ENCODE measurements around the gene PPP6R1. TPM values are rescaled to one million over a fixed set of nuclear protein-coding genes. Genes with fewer than 3 reads are reported as not detected.

The PPP6R1 gene
- total and polyA plus RNA-seq, 11 donors, result 28.6 to 60.4 (median 41.1) TPM

DNA sequence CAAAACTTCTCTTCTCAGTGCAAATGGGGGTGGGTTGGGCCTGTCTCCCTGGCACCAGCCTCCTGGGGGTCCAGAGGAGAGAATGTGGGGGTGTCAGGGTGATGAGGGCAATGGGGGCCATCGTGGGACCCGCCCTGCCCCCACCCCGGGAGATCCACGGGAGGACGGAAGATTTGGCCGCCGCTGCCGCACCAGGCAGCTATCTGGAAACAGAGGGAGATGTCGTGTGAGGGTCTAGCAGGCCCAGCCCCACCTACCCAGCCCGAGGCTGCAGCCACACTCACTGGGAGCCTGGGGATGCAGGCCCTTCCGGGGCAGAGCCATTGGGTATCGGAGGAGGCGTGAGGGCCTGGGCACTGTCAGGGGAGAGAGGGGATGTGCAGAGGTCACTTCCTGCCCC is 28.5 kb downstream of the PPP6R1 start:
- intact Hi-C loops (cut with DNase I), result no loop called here
- 60 to 89% (median 83%) methylated on average over 2 to 13 of the region's 13 CpGs for WGBS, 4 donors
- Histone ChIP-seq H3K4me1 (peaks cover 0 to 24% (median 8%) of the 10 kb centered on the region in 12 donors), H3K27me3 (no peaks in the 10 kb centered on the region), H3K36me3 (peaks cover 4 to 90% (median 66%) of the 10 kb centered on the region in 9 donors), H3K9me3 (no peaks in the 10 kb centered on the region), H3K4me3 (no peak overlapping the region), H3K27ac (no peak overlapping the region)
- DNase-seq (peak in 1 of 5 donors; percentile 20), ATAC-seq (no peak)
- TF ChIP-seq, protein P1, sequence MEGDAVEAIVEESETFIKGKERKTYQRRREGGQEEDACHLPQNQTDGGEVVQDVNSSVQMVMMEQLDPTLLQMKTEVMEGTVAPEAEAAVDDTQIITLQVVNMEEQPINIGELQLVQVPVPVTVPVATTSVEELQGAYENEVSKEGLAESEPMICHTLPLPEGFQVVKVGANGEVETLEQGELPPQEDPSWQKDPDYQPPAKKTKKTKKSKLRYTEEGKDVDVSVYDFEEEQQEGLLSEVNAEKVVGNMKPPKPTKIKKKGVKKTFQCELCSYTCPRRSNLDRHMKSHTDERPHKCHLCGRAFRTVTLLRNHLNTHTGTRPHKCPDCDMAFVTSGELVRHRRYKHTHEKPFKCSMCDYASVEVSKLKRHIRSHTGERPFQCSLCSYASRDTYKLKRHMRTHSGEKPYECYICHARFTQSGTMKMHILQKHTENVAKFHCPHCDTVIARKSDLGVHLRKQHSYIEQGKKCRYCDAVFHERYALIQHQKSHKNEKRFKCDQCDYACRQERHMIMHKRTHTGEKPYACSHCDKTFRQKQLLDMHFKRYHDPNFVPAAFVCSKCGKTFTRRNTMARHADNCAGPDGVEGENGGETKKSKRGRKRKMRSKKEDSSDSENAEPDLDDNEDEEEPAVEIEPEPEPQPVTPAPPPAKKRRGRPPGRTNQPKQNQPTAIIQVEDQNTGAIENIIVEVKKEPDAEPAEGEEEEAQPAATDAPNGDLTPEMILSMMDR (IDR thresholded peaks at IDR 0.05), result no peak
- no peak for TF ChIP-seq POLR2A (IDR thresholded peaks at IDR 0.05)

DNA sequence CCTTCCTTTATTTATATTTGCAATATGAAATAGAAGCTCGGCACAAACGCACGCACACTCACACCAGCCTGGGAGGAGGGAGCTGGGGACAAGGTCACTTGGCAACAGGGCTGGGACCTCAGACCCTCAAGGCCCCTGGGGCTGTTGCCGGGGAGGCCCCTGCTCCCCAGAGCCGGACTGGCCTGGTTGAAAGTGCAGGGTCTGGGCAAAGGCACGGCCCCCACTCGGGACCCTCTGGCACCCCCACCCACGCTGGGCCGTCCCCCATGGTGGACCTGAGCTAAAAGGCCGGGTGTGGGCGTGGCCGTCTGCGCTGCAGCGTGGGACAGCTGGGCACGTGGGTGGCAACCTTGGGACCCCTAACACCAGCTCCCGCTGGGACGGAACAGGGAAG is 29.0 kb downstream of the PPP6R1 start:
- intact Hi-C loops (cut with DNase I), result no loop called here
- 78 to 92% (median 89%) methylated on average over 15 to 17 of the region's 17 CpGs for WGBS, 4 donors
- no peak for ATAC-seq

DNA sequence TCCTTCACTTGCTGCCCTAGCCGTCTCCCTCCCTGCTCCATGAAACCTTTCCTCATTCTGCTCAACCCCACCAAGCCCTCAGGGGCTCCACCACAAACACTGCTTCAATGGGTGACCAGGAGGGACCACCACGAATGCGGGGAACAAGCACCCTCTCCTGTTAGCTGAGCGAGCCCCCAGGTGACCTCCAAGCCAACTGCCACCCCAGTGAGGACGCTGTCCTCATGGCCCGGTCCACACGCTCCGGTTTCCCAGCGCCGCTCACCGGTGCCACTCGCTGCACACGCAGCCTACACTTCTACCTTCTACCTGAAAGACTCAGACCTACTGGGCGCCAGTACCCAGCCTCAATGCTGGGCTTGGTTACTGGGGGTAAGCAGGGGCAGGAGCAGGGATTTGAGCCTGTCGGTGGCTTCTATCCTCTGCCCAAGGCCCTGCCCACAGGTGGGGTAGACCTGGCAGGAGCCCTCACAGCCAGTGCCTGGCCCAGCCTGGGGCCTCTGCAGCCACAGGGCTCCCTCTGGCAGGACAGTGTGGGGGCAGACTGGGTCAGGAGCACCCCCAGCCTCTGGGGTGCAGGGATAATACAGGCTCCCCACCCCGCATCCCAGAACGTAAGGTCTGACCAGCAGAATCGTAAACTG is 29.6 kb downstream of the PPP6R1 start:
- no peaks in the 10 kb centered on the region for H3K27me3 ChIP-seq
- peak in 1 of 5 donors; percentile 21 for DNase-seq
- no peak overlapping the region for H3K4me3 ChIP-seq
- H3K27ac ChIP-seq, result peak overlapping the region in 3 of 12 donors; percentile 55 to 84 (median 65)
- H3K4me1 ChIP-seq, result peaks cover 0 to 24% (median 8%) of the 10 kb centered on the region in 12 donors
- ATAC-seq, result no peak
- no peaks in the 10 kb centered on the region for H3K9me3 ChIP-seq
- 91 to 96% (median 95%) methylated on average over 16 to 18 of the region's 18 CpGs for WGBS, 4 donors
- no peak for TF ChIP-seq POLR2A (IDR thresholded peaks at IDR 0.05)
- TF ChIP-seq, protein P1 (IDR thresholded peaks at IDR 0.05), result no peak
- H3K36me3 ChIP-seq, result peaks cover 4 to 79% (median 56%) of the 10 kb centered on the region in 9 donors
- intact Hi-C loops (cut with DNase I), result no loop called here

More for the DNA sequence above, 29.0 kb downstream of the PPP6R1 start:
- H3K27me3 ChIP-seq, result no peaks in the 10 kb centered on the region
- H3K9me3 ChIP-seq, result no peaks in the 10 kb centered on the region
- H3K4me3 ChIP-seq, result no peak overlapping the region
- peaks cover 4 to 85% (median 62%) of the 10 kb centered on the region in 9 donors for H3K36me3 ChIP-seq
- H3K27ac ChIP-seq, result no peak overlapping the region
- TF ChIP-seq, protein P1 (IDR thresholded peaks at IDR 0.05), result no peak
- no peak for TF ChIP-seq POLR2A (IDR thresholded peaks at IDR 0.05)
- peaks cover 0 to 24% (median 8%) of the 10 kb centered on the region in 12 donors for H3K4me1 ChIP-seq
- DNase-seq, result peak in 1 of 5 donors; percentile 14

DNA sequence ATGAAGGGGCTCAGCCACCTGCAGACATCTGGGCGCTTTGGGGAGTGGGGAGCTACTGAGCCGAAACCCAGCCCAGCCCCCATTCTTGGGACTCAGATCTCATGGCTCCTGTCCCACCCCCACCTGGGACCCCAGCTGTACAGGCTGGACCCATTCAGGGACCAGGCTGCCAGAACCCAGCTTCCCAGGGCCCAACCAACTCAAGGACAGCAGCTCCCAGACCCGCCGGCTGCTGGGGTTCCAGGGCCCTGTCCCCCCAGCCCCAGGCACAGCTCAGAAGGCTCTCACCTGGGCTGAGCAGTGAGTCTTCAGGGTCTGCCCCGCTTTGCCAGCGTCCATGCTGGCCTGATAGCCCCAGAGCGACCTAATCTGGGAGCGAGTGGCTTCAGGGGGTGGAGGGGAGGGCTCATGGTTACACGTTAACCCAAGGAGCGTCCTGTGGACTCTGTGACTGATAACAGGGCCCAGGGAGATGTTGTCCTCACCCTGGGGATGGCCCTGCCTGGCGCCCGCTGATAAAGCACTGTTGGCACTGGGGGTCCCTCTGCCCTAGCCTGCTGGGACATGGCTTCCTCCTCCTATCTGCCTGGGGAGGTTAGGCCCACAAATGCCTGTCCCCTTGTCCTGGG is 30.3 kb downstream of the PPP6R1 start, which contains the start of gene TMEM86B:
TMEM86B (minus strand) TSS at position 361 of the 629 bp plus-strand sequence; CDS start at position 339, 22 bp downstream.
- no peak within 1 kb of the TSS for H3K4me3 ChIP-seq
- peak within 1 kb of the TSS in 10 of 12 donors; percentile 33 to 84 (median 54) for H3K27ac ChIP-seq
- 58 to 64% (median 61%) methylated on average over 4 to 12 of the region's 12 CpGs for WGBS, 4 donors
- DNase-seq, result peak in 2 of 5 donors; percentile 20 to 37
- H3K27me3 ChIP-seq, result no peaks in the 10 kb centered on the region
- peaks cover 0 to 24% (median 8%) of the 10 kb centered on the region in 12 donors for H3K4me1 ChIP-seq
- TF ChIP-seq, protein P1 (IDR thresholded peaks at IDR 0.05), result no peak
- TF ChIP-seq POLR2A (IDR thresholded peaks at IDR 0.05), result no peak
- H3K9me3 ChIP-seq, result no peaks in the 10 kb centered on the region
- peaks cover 4 to 72% (median 54%) of the 10 kb centered on the region in 9 donors for H3K36me3 ChIP-seq
- intact Hi-C loops (cut with DNase I), result no loop called here
- ATAC-seq, result peak in 3 of 4 donors; percentile 1 to 12 (median 8)
